ENCODE results near the gene EXTL1. TPM values are rescaled to one million over a fixed set of nuclear protein-coding genes. Genes with fewer than 3 reads are reported as not detected.

Gene EXTL1
- total and polyA plus RNA-seq, 7 experiments from 2014 or later: 0.14 to 0.32 TPM; not detected in 5

GRCh38 chr1:26077524-26077923 lies 55.9 kb downstream of the EXTL1 start:
- H3K4me3 Mint-ChIP-seq: no peak overlapping the region
- Histone ChIP-seq H3K4me1 (ENCODE audit: control insufficient read depth in 2 of 2, insufficient read depth in 2 of 2, low read length in 2 of 2) (no peaks in the 10 kb centered on the region), H3K9me3 (ENCODE audit: control insufficient read depth in 2 of 3, low read length in 3 of 3) (no peaks in the 10 kb centered on the region), H3K27me3 (ENCODE audit: control insufficient read depth in 2 of 2, insufficient read depth in 2 of 2, low read length in 2 of 2) (no peaks in the 10 kb centered on the region), H3K27ac (ENCODE audit: low read depth, low read length) (no peak overlapping the region), H3K36me3 (ENCODE audit: control insufficient read depth in 2 of 3, insufficient read depth in 3 of 3, low read length in 3 of 3) (no peaks in the 10 kb centered on the region), H3K4me3 (ENCODE audit: low read length) (no peak overlapping the region)
- intact Hi-C loops (cut with micrococcal nuclease): no loop called here
- ChIA-PET CTCF (no interaction called here), POLR2A (no interaction called here)
- ATAC-seq (no peak), DNase-seq (no peak)
- peaks cover 5 to 51% (median 23%) of the 10 kb centered on the region in 5 donors for H3K27me3 Mint-ChIP-seq
- H3K27ac Mint-ChIP-seq: no peak overlapping the region
- H3K9me3 Mint-ChIP-seq: peaks cover 0 to 1% (median 0%) of the 10 kb centered on the region in 11 donors
- peaks cover 6 to 13% (median 7%) of the 10 kb centered on the region in 7 donors for H3K4me1 Mint-ChIP-seq
- H3K36me3 Mint-ChIP-seq: peaks cover 0 to 2% (median 0%) of the 10 kb centered on the region in 5 donors

- no peaks in the 10 kb centered on the region for H3K4me1 ChIP-seq (ENCODE audit: control insufficient read depth in 2 of 2, insufficient read depth in 2 of 2, low read length in 2 of 2)
- Mint-ChIP-seq H3K4me3 (no peak overlapping the region), H3K36me3 (peaks cover 0 to 2% (median 0%) of the 10 kb centered on the region in 5 donors), H3K27ac (no peak overlapping the region), H3K4me1 (peaks cover 6 to 13% (median 7%) of the 10 kb centered on the region in 7 donors), H3K27me3 (peaks cover 0 to 51% (median 16%) of the 10 kb centered on the region in 5 donors), H3K9me3 (peaks cover 0 to 1% (median 0%) of the 10 kb centered on the region in 11 donors)
- no peaks in the 10 kb centered on the region for H3K27me3 ChIP-seq (ENCODE audit: control insufficient read depth in 2 of 2, insufficient read depth in 2 of 2, low read length in 2 of 2)
- intact Hi-C loops (cut with micrococcal nuclease): no loop called here
- H3K36me3 ChIP-seq (ENCODE audit: control insufficient read depth in 2 of 3, insufficient read depth in 3 of 3, low read length in 3 of 3): no peaks in the 10 kb centered on the region
- DNase-seq: no peak
- ATAC-seq: no peak
- no peak overlapping the region for H3K27ac ChIP-seq (ENCODE audit: low read depth, low read length)
- CTCF ChIA-PET: interaction anchor here (0.6 kb wide), 1 partner anchor 271 kb away, joined by 3 read pairs; no protein-coding TSS in a partner anchor
- no peak overlapping the region for H3K4me3 ChIP-seq (ENCODE audit: low read length)
- POLR2A ChIA-PET: no interaction called here
- no peaks in the 10 kb centered on the region for H3K9me3 ChIP-seq (ENCODE audit: control insufficient read depth in 2 of 3, low read length in 3 of 3)
Observed at GRCh38 chr1:26078286-26079177, 57.0 kb downstream of the EXTL1 start.

- H3K36me3 Mint-ChIP-seq: peaks cover 0 to 2% (median 0%) of the 10 kb centered on the region in 5 donors
- no peak overlapping the region for H3K27ac Mint-ChIP-seq
- Histone ChIP-seq H3K27ac (ENCODE audit: low read depth, low read length) (no peak overlapping the region), H3K4me3 (ENCODE audit: low read length) (no peak overlapping the region), H3K9me3 (ENCODE audit: control insufficient read depth in 2 of 3, low read length in 3 of 3) (no peaks in the 10 kb centered on the region), H3K4me1 (ENCODE audit: control insufficient read depth in 2 of 2, insufficient read depth in 2 of 2, low read length in 2 of 2) (no peaks in the 10 kb centered on the region), H3K36me3 (ENCODE audit: control insufficient read depth in 2 of 3, insufficient read depth in 3 of 3, low read length in 3 of 3) (no peaks in the 10 kb centered on the region), H3K27me3 (ENCODE audit: control insufficient read depth in 2 of 2, insufficient read depth in 2 of 2, low read length in 2 of 2) (no peaks in the 10 kb centered on the region)
- DNase-seq (no peak), ATAC-seq (no peak)
- intact Hi-C loops (cut with micrococcal nuclease): no loop called here
- CTCF ChIA-PET: no interaction called here
- peaks cover 6 to 13% (median 8%) of the 10 kb centered on the region in 7 donors for H3K4me1 Mint-ChIP-seq
- peaks cover 6 to 53% (median 17%) of the 10 kb centered on the region in 5 donors for H3K27me3 Mint-ChIP-seq
- peaks cover 0 to 1% (median 0%) of the 10 kb centered on the region in 11 donors for H3K9me3 Mint-ChIP-seq
- POLR2A ChIA-PET: no interaction called here
- H3K4me3 Mint-ChIP-seq: no peak overlapping the region
Observed at GRCh38 chr1:26079178-26079563, 57.6 kb downstream of the EXTL1 start.

DNA sequence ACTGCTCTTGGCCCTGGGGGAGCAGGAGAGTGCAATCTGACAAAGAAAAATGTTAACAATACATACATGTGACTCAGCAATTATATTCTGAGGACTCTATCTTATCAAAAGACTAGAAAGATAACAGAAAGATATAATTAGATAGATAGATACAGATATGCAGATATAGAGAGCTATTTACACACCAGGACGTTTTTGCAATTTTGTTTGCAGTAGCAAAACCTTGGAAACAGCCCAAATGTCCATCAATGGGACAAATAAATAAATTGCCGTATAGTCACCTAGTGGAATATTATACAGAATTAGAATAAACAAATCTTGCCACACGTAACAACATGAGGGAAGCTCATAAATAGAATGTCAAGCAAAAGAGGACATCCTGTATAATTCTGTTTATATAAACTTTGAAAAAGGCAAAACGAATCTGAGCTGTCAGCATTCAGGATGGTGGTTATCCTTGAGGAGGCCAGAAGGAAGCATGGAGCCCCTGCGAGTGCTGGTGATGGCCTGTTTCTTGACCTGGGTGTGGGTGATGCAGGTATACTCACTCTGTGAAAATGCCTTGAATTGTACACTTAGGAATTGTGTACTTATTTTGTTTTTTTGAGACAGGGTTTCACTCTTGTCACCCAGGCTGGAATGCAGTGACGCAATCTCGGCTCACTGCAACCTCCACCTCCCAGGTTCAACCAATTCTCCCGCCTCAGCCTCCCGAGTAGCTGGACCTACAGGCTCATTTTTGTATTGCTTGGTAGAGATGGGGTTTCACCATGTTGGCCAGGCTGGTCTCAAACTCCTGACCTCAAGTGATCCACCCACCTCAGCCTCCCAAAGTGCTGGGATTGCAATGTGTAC lies 58.6 kb downstream of the EXTL1 start:
- intact Hi-C loops (cut with micrococcal nuclease): no loop called here
- ChIA-PET CTCF (interaction anchor here (1.1 kb wide), 1 partner anchor 9 kb away, joined by 4 read pairs; no protein-coding TSS in a partner anchor), POLR2A (no interaction called here)
- H3K4me3 ChIP-seq (ENCODE audit: low read length): no peak overlapping the region
- H3K27ac ChIP-seq (ENCODE audit: low read depth, low read length): no peak overlapping the region
- no peaks in the 10 kb centered on the region for H3K36me3 ChIP-seq (ENCODE audit: control insufficient read depth in 2 of 3, insufficient read depth in 3 of 3, low read length in 3 of 3)
- no peak for DNase-seq
- Mint-ChIP-seq H3K27ac (no peak overlapping the region), H3K9me3 (peaks cover 0 to 1% (median 0%) of the 10 kb centered on the region in 11 donors), H3K27me3 (peaks cover 5 to 56% (median 20%) of the 10 kb centered on the region in 5 donors), H3K4me3 (no peak overlapping the region), H3K36me3 (peaks cover 0 to 4% (median 0%) of the 10 kb centered on the region in 5 donors), H3K4me1 (peaks cover 6 to 13% (median 8%) of the 10 kb centered on the region in 7 donors)
- no peaks in the 10 kb centered on the region for H3K27me3 ChIP-seq (ENCODE audit: control insufficient read depth in 2 of 2, insufficient read depth in 2 of 2, low read length in 2 of 2)
- no peaks in the 10 kb centered on the region for H3K9me3 ChIP-seq (ENCODE audit: control insufficient read depth in 2 of 3, low read length in 3 of 3)
- no peaks in the 10 kb centered on the region for H3K4me1 ChIP-seq (ENCODE audit: control insufficient read depth in 2 of 2, insufficient read depth in 2 of 2, low read length in 2 of 2)
- no peak for ATAC-seq

GRCh38 chr1:26081267-26082019 lies 59.9 kb downstream of the EXTL1 start:
- CTCF ChIA-PET: no interaction called here

GRCh38 chr1:26082020-26082350 lies 60.4 kb downstream of the EXTL1 start:
- no peak for DNase-seq
- intact Hi-C loops (cut with micrococcal nuclease): no loop called here
- Mint-ChIP-seq H3K27ac (no peak overlapping the region), H3K27me3 (peaks cover 8 to 51% (median 24%) of the 10 kb centered on the region in 5 donors), H3K36me3 (peaks cover 0 to 4% (median 0%) of the 10 kb centered on the region in 5 donors), H3K4me3 (no peak overlapping the region), H3K9me3 (peaks cover 0 to 1% (median 0%) of the 10 kb centered on the region in 11 donors), H3K4me1 (peaks cover 0 to 5% (median 0%) of the 10 kb centered on the region in 7 donors)
- H3K4me1 ChIP-seq (ENCODE audit: control insufficient read depth in 2 of 2, insufficient read depth in 2 of 2, low read length in 2 of 2): no peaks in the 10 kb centered on the region
- ATAC-seq: no peak
- CTCF ChIA-PET: interaction anchor here (0.7 kb wide), 1 partner anchor 388 kb away, joined by 4 read pairs; no protein-coding TSS in a partner anchor
- H3K36me3 ChIP-seq (ENCODE audit: control insufficient read depth in 2 of 3, insufficient read depth in 3 of 3, low read length in 3 of 3): no peaks in the 10 kb centered on the region
- H3K9me3 ChIP-seq (ENCODE audit: control insufficient read depth in 2 of 3, low read length in 3 of 3): no peaks in the 10 kb centered on the region
- POLR2A ChIA-PET: no interaction called here
- H3K27ac ChIP-seq (ENCODE audit: low read depth, low read length): no peak overlapping the region
- no peak overlapping the region for H3K4me3 ChIP-seq (ENCODE audit: low read length)
- H3K27me3 ChIP-seq (ENCODE audit: control insufficient read depth in 2 of 2, insufficient read depth in 2 of 2, low read length in 2 of 2): no peaks in the 10 kb centered on the region

More at GRCh38 chr1:26081267-26082019, 59.9 kb downstream of the EXTL1 start:
- Histone ChIP-seq H3K9me3 (ENCODE audit: control insufficient read depth in 2 of 3, low read length in 3 of 3) (no peaks in the 10 kb centered on the region), H3K4me3 (ENCODE audit: low read length) (no peak overlapping the region), H3K27ac (ENCODE audit: low read depth, low read length) (no peak overlapping the region), H3K36me3 (ENCODE audit: control insufficient read depth in 2 of 3, insufficient read depth in 3 of 3, low read length in 3 of 3) (no peaks in the 10 kb centered on the region), H3K4me1 (ENCODE audit: control insufficient read depth in 2 of 2, insufficient read depth in 2 of 2, low read length in 2 of 2) (no peaks in the 10 kb centered on the region), H3K27me3 (ENCODE audit: control insufficient read depth in 2 of 2, insufficient read depth in 2 of 2, low read length in 2 of 2) (no peaks in the 10 kb centered on the region)
- Mint-ChIP-seq H3K27ac (no peak overlapping the region), H3K4me3 (no peak overlapping the region), H3K36me3 (peaks cover 0 to 4% (median 0%) of the 10 kb centered on the region in 5 donors), H3K9me3 (peaks cover 0 to 1% (median 0%) of the 10 kb centered on the region in 11 donors), H3K27me3 (peaks cover 8 to 54% (median 26%) of the 10 kb centered on the region in 5 donors), H3K4me1 (peaks cover 0 to 5% (median 0%) of the 10 kb centered on the region in 7 donors)
- DNase-seq: no peak
- intact Hi-C loops (cut with micrococcal nuclease): no loop called here
- ATAC-seq: no peak
- POLR2A ChIA-PET: no interaction called here

Data from naive thymus-derived CD4-positive, alpha-beta T cell (primary cell).